GM21723 (cell line): ENCODE data around the gene PFKFB1.

Experiments
- ATAC-seq: cut with Tn5 transposase; IDR thresholded peaks from one replicate; pipeline ENCODE4 v1.9.1; 2021; ENCODE audit warnings: mild to moderate bottlenecking, moderate library complexity; ENCODE audit not compliant: unreplicated experiment

The PFKFB1 gene

DNA sequence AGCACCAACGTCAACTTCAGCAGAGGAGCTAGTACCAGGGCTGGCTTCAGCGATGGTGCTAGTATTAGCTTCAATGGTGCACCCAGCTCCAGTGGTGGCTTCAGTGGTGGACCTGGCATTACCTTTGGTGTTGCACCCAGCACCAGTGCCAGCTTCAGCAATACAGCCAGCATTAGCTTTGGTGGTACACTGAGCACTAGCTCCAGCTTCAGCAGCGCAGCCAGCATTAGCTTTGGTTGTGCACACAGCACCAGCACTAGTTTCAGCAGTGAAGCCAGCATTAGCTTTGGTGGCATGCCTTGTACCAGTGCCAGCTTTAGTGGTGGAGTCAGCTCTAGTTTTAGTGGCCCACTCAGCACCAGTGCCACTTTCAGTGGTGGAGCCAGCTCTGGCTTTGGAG, 65.1 kb downstream of the PFKFB1 start:
- no peak for ATAC-seq

DNA sequence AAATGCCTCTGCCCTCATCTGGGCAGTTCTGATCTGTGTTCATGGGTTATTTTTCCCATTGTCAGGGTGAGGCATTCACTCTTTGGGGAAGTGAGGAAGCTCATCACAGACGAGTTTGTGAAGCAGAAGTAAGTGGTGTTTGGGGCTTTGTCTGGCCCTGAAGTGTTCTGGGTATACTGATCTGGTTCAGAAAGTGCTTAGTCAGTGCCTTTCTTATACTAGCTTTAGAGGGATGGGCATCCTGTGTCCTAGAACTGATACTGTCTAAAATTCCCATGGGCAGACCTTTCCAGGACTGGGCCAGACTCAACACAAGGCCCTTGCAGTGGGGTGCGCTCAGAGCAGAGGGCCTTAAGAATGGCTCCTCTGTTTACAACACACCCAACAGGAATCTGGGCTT, 67.0 kb downstream of the PFKFB1 start:
- ATAC-seq = no peak

DNA sequence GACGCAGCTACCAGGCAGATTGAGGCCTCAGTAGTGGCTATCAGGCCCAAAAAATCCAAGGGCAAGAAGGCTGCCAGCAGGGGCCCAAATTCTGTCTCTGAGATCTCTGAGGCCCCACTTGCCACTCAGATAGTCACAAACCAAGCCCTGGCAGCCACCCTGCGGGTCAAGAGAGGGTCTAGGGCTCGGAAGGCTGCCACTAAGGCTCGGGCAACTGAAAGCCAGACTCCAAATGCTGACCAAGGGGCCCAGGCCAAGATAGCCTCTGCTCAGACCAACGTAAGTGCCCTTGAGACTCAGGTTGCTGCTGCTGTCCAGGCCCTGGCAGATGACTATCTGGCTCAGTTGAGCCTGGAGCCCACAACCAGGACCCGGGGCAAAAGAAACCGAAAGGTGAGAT, 70.6 kb downstream of the PFKFB1 start:
- no peak for ATAC-seq

DNA sequence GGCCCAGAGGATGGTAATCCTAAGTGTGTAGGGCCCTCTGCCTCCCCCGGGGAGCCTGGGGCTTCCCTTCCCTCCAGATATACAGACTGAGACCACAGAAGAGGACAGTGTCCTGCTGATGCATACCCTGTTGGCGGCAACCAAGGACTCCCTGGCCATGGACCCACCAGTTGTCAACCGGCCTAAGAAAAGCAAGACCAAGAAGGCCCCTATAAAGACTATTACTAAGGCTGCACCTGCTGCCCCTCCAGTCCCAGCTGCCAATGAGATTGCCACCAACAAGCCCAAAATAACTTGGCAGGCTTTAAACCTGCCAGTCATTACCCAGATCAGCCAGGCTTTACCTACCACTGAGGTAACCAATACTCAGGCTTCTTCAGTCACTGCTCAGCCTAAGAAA, 71.4 kb downstream of the PFKFB1 start:
- no peak for ATAC-seq

DNA sequence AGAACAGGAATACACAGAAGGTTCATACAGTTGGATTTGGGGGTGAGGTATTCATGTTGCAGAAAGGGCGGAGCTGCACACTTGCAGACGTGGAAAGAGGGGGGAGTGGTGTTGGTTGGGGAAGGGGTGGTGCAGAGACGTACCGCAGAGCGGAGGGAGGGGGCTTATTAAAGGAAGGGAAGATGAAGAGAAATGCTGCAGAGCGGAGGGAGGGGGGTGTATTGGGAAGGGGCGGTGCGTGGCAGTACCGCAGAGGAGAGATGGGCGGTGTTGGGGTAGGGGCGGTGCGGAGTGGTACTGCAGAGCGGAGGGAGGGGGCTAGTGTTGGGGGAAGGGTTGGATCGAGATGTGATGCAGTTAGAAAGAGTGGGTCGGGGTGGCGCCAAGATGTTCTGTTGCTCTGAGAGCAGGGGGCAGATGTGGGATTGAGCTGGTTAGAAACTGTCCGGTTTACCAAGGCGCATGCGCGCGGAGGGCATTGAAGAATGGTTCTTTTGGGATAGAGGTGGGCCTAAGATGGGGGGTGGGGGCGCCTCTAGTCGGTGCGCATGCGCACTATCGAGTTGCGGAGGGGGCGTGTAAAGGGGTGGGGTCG, 72.5 kb downstream of the PFKFB1 start:
- ATAC-seq = peak; percentile 69

DNA sequence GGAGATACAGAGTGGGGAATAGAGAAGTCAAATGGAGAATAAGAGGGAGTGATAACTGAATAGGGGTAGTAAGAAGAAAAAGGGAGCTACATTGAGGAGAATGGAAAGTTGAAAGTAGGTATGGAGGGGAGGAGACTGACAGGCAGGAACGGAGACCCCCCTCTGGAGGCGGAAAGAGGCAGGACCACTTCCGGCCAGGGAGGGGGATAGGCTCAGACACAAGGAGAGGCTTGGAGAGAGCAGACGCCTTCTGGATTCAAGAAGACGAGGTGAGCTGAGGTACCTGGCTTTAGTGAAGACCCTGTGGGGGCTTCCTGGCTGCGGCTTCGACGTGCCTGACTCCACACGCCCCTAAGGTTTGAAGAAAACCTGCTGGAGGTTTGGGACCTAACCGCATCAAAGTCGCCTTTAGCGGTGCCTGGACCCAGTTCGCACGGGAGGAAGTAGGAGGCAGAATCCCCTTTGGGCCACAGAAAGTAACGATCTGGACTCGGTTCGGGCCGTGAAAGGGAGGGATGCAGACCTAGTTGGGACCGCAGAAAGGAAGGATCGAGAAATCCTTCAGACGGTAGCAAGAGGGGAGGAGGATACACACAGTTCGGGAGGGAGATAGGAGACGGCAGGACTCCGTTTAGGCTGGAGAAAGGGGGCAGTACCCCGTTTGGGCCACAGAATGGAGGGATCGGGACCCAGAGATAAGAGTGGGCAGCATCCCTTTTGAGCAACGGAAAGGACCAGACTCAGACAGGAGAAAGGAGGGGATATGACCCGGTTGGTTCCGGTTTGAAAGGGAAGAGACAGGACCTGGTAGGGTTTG, 73.2 kb downstream of the PFKFB1 start, which contains the start of gene TRO:
TSS of gene TRO (plus strand) at position 215 of the 817 bp plus-strand sequence. CDS start 1,423 bp downstream, outside the sequence.
- ATAC-seq = peak; percentile 25

DNA sequence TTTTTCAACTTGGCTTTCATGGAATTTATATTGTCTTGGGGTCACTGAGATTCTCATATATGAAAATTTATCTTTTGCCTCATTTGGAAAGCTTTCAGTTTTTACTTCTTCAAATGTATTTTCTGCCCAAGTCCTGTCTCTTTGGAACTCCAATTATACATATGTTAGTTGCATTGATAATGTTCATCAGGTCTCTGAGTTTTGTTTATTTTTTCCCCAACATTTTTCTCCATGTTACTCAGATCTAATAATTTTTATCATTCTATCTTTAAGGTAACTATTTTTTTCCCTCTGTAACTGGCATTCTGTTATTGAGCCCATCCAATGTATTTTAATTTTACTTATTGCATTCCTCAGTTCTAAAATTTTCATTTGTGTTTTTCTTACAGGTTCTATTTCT, 84.0 kb downstream of the PFKFB1 start:
- ATAC-seq = no peak

DNA sequence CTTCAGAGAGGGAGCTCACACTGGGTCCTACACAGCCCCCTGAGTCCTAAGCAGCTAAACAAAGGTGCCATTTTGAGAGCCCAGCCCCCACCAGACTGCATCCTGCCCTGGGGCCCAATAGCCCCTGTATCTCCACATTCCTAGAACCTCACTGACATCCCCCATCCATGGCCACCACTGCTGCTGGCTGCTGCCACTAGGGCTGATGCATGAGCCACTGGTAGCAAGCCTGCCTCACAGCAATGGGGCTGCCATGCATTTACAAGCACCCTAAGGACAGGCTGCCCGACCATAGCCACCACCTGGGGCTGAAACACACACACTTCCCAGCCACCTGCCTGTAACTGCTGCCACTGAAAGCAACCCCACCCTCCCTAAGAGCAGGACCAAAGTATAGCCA, 99.8 kb downstream of the PFKFB1 start:
- no peak for ATAC-seq

DNA sequence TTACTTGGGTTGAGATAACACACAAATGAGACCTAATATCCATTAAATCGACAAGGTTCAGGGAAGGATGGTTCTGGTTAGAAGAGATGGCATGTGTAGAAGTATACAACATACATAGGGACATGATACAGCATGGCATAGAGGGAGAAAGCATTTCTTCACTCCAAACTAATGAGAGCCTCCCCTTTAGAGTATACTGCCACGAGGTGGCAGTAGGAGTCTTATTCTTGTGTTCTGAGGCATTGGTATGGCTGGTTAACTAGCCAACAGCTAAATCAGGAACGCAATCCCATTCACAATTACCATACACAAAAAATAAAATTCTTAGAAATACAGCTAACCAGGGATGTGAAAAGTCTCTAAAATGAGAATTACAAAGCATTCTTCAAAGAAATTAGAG, 102.4 kb downstream of the PFKFB1 start:
- ATAC-seq = no peak

DNA sequence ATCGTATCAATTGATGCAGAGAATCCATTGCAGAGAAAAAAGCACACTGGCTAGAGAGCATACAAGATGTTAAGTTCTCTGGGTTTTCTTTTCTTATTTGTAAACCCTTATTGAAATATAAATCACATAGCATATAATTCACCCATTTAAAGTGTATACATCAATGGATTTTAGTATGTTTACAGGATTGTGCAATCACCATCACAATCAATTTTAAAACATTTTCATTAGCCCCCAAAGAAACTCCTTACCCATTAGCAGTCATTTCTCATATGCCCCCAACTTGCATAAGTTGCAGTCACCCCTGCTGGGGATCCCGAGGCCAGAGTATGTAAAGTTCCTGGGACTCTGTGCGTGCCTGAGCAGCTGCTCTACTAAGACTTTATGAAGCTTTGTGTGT, 108.2 kb downstream of the PFKFB1 start:
- no peak for ATAC-seq
